KMS-11 (cell line): Measurements from ENCODE around the gene FOXRED2.

Experiments
- H2AFZ ChIP-seq: fragments of 200-600 bp; sonication (generic); 2 replicates; pipeline ENCODE4 v1.6.1; 2016; ENCODE audit warnings: antibody characterized with exemption, mixed run types, low read depth
- H3K27ac ChIP-seq: fragments of 200-600 bp; sonication (generic); 2 replicates; pipeline ENCODE4 v1.6.1; 2016; ENCODE audit warnings: mild to moderate bottlenecking, mixed run types
- H3K27me3 ChIP-seq: fragments of 200-600 bp; sonication (generic); 2 replicates; pipeline ENCODE4 v1.6.1; 2017; ENCODE audit warnings: mild to moderate bottlenecking, low read depth, mixed run types, moderate library complexity; ENCODE audit not compliant: insufficient read depth
- H3K36me3 ChIP-seq: fragments of 200-600 bp; sonication (generic); 2 replicates; pipeline ENCODE4 v1.6.1; 2017; ENCODE audit warnings: mild to moderate bottlenecking, mixed run types; ENCODE audit not compliant: insufficient read depth
- H3K4me1 ChIP-seq: fragments of 200-600 bp; sonication (generic); 2 replicates; pipeline ENCODE4 v1.6.1; 2016; ENCODE audit warnings: mild to moderate bottlenecking, low read depth, mixed run types; ENCODE audit not compliant: poor library complexity, severe bottlenecking
- H3K4me2 ChIP-seq: fragments of 200-600 bp; sonication (generic); 2 replicates; pipeline ENCODE4 v1.7.0; 2016; ENCODE audit warnings: mild to moderate bottlenecking, mixed run types
- H3K4me3 ChIP-seq: fragments of 200-600 bp; sonication (generic); IDR thresholded peaks from 2 replicates; pipeline ENCODE4 v1.6.1; 2017; ENCODE audit warnings: low read depth, low read length, mixed read lengths; ENCODE audit not compliant: insufficient read depth
- H3K79me2 ChIP-seq: fragments of 200-600 bp; sonication (generic); 2 replicates; pipeline ENCODE4 v1.6.1; 2016; ENCODE audit warnings: low read depth, mixed run types; ENCODE audit not compliant: insufficient read depth
- H3K9ac ChIP-seq: fragments of 200-600 bp; sonication (generic); 2 replicates; pipeline ENCODE4 v1.6.1; 2016; ENCODE audit warnings: mild to moderate bottlenecking, mixed run types
- H4K20me1 ChIP-seq: fragments of 200-600 bp; sonication (generic); 2 replicates; pipeline ENCODE4 v1.6.1; 2016; ENCODE audit warnings: mild to moderate bottlenecking, mixed run types; ENCODE audit not compliant: insufficient read depth
- TF ChIP-seq, protein P1 (sequence below): fragments of 200-600 bp; sonication (generic); conservative IDR thresholded peaks from 2 replicates; pipeline ENCODE4 v1.6.1; 2017; ENCODE audit warnings: low read depth, mild to moderate bottlenecking, antibody characterized with exemption, low read length, moderate library complexity, mixed read lengths

Gene FOXRED2

DNA sequence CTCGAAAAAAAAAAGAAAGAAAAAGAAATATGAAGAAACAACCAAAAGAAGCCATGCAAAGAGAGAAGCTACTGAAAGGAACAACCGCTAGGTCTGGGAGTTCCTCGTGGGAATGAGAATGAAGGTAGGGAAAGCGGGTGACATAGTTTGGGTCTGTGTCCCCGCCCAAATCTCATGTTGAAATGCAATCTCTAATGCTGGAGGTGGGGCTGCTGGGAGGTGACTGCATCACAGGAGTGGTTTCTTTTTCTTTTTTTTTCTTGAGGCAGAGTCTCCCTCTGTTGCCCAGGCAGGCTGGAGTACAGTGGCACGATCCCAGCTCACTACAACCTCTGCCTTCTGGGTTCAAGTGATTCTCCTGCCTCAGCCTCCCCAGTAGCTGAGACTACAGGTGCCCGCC lies 15.7 kb downstream of the FOXRED2 start:
- Histone ChIP-seq H3K79me2 (no peaks in the 10 kb centered on the region), H3K9ac (no peak overlapping the region), H3K27me3 (no peaks in the 10 kb centered on the region), H3K4me1 (no peaks in the 10 kb centered on the region), H3K4me2 (no peak overlapping the region), H3K36me3 (no peaks in the 10 kb centered on the region), H4K20me1 (no peaks in the 10 kb centered on the region), H3K4me3 (no peak overlapping the region), H2AFZ (no peak overlapping the region), H3K27ac (no peak overlapping the region)
- TF ChIP-seq, protein P1, sequence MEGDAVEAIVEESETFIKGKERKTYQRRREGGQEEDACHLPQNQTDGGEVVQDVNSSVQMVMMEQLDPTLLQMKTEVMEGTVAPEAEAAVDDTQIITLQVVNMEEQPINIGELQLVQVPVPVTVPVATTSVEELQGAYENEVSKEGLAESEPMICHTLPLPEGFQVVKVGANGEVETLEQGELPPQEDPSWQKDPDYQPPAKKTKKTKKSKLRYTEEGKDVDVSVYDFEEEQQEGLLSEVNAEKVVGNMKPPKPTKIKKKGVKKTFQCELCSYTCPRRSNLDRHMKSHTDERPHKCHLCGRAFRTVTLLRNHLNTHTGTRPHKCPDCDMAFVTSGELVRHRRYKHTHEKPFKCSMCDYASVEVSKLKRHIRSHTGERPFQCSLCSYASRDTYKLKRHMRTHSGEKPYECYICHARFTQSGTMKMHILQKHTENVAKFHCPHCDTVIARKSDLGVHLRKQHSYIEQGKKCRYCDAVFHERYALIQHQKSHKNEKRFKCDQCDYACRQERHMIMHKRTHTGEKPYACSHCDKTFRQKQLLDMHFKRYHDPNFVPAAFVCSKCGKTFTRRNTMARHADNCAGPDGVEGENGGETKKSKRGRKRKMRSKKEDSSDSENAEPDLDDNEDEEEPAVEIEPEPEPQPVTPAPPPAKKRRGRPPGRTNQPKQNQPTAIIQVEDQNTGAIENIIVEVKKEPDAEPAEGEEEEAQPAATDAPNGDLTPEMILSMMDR, result no peak

DNA sequence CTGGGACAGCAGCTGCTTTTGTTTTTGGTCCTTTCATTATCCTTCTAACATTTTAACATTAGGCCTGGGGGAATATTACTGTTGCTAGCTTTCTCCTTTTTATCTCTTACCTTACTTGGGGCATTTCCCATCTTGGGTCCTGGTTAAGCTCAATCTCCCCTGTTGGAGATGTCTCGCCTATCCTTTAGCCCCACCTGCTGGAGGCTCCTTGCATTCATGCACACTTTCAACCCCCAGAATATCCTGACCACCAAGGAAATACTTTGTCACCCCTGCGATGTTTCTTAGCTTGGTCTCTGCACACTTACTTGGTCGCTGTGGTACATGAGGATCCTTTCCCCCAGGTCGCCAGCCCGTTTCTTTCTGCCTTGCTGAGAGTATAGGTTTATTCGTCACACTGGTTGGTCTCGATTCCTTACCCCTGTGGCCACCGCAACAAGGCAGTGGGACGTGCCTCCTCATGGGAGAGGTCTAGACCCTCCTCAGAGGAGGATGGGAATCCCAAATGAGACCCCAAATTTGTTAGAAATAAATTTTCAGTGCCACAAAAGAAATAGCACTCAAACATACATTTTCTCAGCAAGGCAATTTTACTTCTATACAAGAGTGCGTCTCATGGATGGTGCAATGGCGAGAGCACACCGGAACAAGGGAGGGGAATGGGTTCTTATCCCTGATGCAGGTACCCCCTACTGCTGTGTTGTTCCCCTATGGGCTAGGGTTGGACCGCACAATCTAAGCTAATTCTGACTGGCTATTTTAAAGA lies 20.0 kb downstream of the FOXRED2 start:
- Histone ChIP-seq H4K20me1 (no peaks in the 10 kb centered on the region), H3K4me2 (no peak overlapping the region), H3K4me1 (peaks cover 6% of the 10 kb centered on the region), H3K4me3 (no peak overlapping the region), H3K27me3 (no peaks in the 10 kb centered on the region), H3K36me3 (no peaks in the 10 kb centered on the region), H3K9ac (no peak overlapping the region), H3K27ac (no peak overlapping the region), H2AFZ (no peak overlapping the region), H3K79me2 (no peaks in the 10 kb centered on the region)
- TF ChIP-seq, protein P1, result peak; percentile 63

DNA sequence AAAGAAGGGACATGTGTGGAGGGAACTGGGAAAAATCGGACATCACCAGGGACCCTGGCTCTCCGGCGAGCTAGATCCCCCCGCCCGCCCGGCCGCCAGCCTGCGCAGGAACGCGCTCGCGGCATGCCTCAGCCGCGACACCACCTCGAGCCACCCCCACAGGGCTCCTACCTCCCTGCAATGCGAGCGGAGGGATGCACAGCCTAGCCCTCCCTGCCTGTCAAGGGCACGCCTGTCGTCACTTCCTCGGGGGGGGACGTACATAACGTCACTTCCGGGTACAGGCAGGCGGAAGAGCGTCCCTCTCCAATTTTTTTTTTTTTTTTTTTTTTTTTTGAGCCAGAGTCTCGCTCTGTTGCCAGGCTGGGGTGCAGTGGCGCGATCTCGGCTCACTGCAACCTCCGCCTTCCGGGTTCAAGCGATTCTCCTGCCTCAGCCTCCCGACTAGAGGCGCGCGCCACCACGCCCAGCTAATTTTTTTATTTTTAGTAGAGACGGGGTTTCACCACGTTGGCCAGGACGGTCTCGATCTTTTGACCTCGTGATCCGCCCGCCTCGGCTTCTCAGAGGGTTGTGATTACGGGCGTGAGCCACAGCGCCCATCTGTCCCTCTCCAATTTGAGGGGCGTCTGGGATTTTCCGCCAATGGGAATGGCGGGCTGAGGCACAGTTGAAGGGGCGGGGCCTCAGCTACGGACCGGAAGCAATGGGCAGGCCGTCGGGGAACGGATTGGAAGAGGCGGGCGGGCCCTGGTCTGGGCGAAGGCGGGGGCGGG lies 25.3 kb downstream of the FOXRED2 start, which contains the start of gene TXN2:
TSS of gene TXN2 (minus strand) at position 248 of the 776 bp plus-strand sequence. CDS start 803 bp downstream, outside the sequence.
- TF ChIP-seq, protein P1, result no peak
- Histone ChIP-seq H2AFZ (peak within 1 kb of the TSS; percentile 71), H3K27ac (peak within 1 kb of the TSS; percentile 97), H3K79me2 (no peaks in the 10 kb centered on the region; the same call in 1 of the 2 replicates), H4K20me1 (no peaks in the 10 kb centered on the region), H3K9ac (peak within 1 kb of the TSS; percentile 95), H3K27me3 (no peaks in the 10 kb centered on the region), H3K4me1 (peaks cover 21% of the 10 kb centered on the region), H3K4me3 (no peak within 1 kb of the TSS), H3K36me3 (peaks cover 5% of the 10 kb centered on the region; the same call in 1 of the 2 replicates), H3K4me2 (peak within 1 kb of the TSS; percentile 88)

DNA sequence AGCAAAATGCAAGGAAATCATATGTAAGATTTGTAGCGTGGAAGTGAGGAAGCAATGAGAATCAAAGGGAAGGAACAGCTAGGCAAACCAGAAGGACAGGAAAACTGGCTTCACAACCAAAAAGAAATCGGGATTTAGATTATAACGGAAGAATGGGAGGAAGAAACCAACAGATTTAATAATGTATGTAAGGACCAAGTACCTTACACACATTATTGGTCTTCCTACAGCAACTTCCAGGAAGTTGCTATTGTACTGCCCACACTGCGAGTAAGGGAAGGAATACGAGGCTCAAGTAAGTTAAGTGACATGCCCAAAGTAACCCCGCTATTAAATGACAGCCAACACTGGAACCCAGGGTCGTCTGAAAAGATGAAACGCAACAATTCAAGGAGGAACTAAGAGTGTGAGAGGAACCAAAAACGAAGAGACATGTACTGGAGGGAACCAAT lies 25.9 kb downstream of the FOXRED2 start:
- no peaks in the 10 kb centered on the region for H3K27me3 ChIP-seq
- H3K36me3 ChIP-seq, result peaks cover 5% of the 10 kb centered on the region; the same call in 1 of the 2 replicates
- H4K20me1 ChIP-seq, result no peaks in the 10 kb centered on the region
- TF ChIP-seq, protein P1, result no peak
- peak overlapping the region; percentile 97 for H3K27ac ChIP-seq
- H3K9ac ChIP-seq, result peak overlapping the region; percentile 95
- peak overlapping the region; percentile 64 for H2AFZ ChIP-seq
- peaks cover 21% of the 10 kb centered on the region for H3K4me1 ChIP-seq
- H3K4me3 ChIP-seq, result no peak overlapping the region
- H3K79me2 ChIP-seq, result no peaks in the 10 kb centered on the region; the same call in 1 of the 2 replicates
- H3K4me2 ChIP-seq, result peak overlapping the region; percentile 88
